Astrocyte (in vitro differentiated cells and primary cell): ENCODE results near the gene TRHDE. TPM values are rescaled to one million over a fixed set of nuclear protein-coding genes. Genes with fewer than 3 reads are reported as not detected.

Experiments used
- DNase-seq: peaks from one replicate; pipeline ENCODE4 v3.0.0-alpha.2; 2010; ENCODE audit warnings: low read depth
- FAIRE-seq: peaks from 2 replicates; lab custom pipeline; 2011; peaks lifted over from hg19 to GRCh38; lab: Jason Lieb, UNC
- H2AFZ ChIP-seq: 2 replicates; pipeline ENCODE4 v1.6.0; 2012; ENCODE audit warnings: low read depth, low read length, inconsistent platforms
- H3K27ac ChIP-seq: 2 replicates; pipeline ENCODE4 v1.5.1; 2011; ENCODE audit warnings: low read depth, low read length, inconsistent platforms
- H3K27me3 ChIP-seq: 2 replicates; pipeline ENCODE4 v1.6.0; 2011; ENCODE audit warnings: low read length, inconsistent platforms; ENCODE audit not compliant: insufficient read depth
- H3K36me3 ChIP-seq: 2 replicates; pipeline ENCODE4 v1.5.1; 2011; ENCODE audit warnings: low read length, inconsistent platforms; ENCODE audit not compliant: insufficient read depth
- H3K4me1 ChIP-seq: 2 replicates; pipeline ENCODE4 v1.5.1; 2011; ENCODE audit warnings: low read length, inconsistent platforms; ENCODE audit not compliant: insufficient read depth
- H3K4me2 ChIP-seq: 2 replicates; pipeline ENCODE4 v1.6.0; 2012; ENCODE audit warnings: low read length, inconsistent platforms
- H3K4me3 ChIP-seq: 2 replicates; pipeline ENCODE4 v1.5.1; 2011; ENCODE audit warnings: low read depth, mild to moderate bottlenecking, low read length, inconsistent platforms; ENCODE audit not compliant: insufficient read depth
- H3K79me2 ChIP-seq: 2 replicates; pipeline ENCODE4 v1.6.0; 2012; ENCODE audit warnings: mild to moderate bottlenecking, low read length, inconsistent platforms; ENCODE audit not compliant: insufficient read depth
- H3K9ac ChIP-seq: 2 replicates; pipeline ENCODE4 v1.6.0; 2012; ENCODE audit warnings: mild to moderate bottlenecking, low read length, inconsistent platforms
- H3K9me3 ChIP-seq: 2 replicates; pipeline ENCODE4 v1.5.1; 2012; ENCODE audit warnings: low read depth, mild to moderate bottlenecking, low read length, inconsistent platforms; ENCODE audit not compliant: insufficient read depth
- H4K20me1 ChIP-seq: 2 replicates; pipeline ENCODE4 v1.6.0; 2012; ENCODE audit warnings: low read length, inconsistent platforms; ENCODE audit not compliant: insufficient read depth
- H3K27ac Mint-ChIP-seq: one replicate; pipeline ENCODE4 v1.8.0; 2021; ENCODE audit warnings: mild to moderate bottlenecking, mixed read lengths; ENCODE audit not compliant: unreplicated experiment
- H3K27me3 Mint-ChIP-seq: one replicate; pipeline ENCODE4 v1.8.0; 2021; ENCODE audit warnings: low read depth, mixed read lengths; ENCODE audit not compliant: unreplicated experiment
- H3K36me3 Mint-ChIP-seq: one replicate; pipeline ENCODE4 v1.8.0; 2021; ENCODE audit warnings: low read depth, mixed read lengths; ENCODE audit not compliant: unreplicated experiment
- H3K4me1 Mint-ChIP-seq: one replicate; pipeline ENCODE4 v1.8.0; 2021; ENCODE audit warnings: low read depth, mixed read lengths; ENCODE audit not compliant: unreplicated experiment
- H3K4me3 Mint-ChIP-seq: one replicate; pipeline ENCODE4 v1.8.0; 2021; ENCODE audit warnings: mild to moderate bottlenecking, moderate library complexity, mixed read lengths; ENCODE audit not compliant: unreplicated experiment
- H3K9me3 Mint-ChIP-seq: one replicate; pipeline ENCODE4 v1.8.0; 2021; ENCODE audit warnings: mild to moderate bottlenecking, mixed read lengths; ENCODE audit not compliant: unreplicated experiment
- CTCF ChIP-seq: IDR thresholded peaks from 2 replicates; pipeline ENCODE4 v1.5.1; 2011; ENCODE audit warnings: low read depth, mild to moderate bottlenecking, inconsistent platforms, low read length, moderate library complexity; ENCODE audit not compliant: insufficient read depth
- EZH2 ChIP-seq: IDR thresholded peaks from 2 replicates; pipeline ENCODE4 v1.6.1; 2012; ENCODE audit warnings: mild to moderate bottlenecking, low read length, inconsistent platforms; ENCODE audit not compliant: insufficient read depth
- total RNA-seq: library from RNA; stranded (reverse); gene quantifications from 2 replicates; pipeline ENCODE4 v1.2.1, GENCODE V29; 2021

The TRHDE gene
- total RNA-seq, 1 donor from 2014 or later, result 1.4 TPM

- H2AFZ ChIP-seq, result no peak overlapping the region
- no peaks in the 10 kb centered on the region for H3K79me2 ChIP-seq
- H3K9me3 ChIP-seq, result no peaks in the 10 kb centered on the region
- no peaks in the 10 kb centered on the region for H3K9me3 Mint-ChIP-seq
- no peaks in the 10 kb centered on the region for H3K27me3 ChIP-seq
- H3K36me3 Mint-ChIP-seq, result no peaks in the 10 kb centered on the region
- H3K4me2 ChIP-seq, result no peak overlapping the region
- DNase-seq, result no peak
- no peak overlapping the region for H3K27ac ChIP-seq
- no peaks in the 10 kb centered on the region for H3K36me3 ChIP-seq
- no peak overlapping the region for H3K9ac ChIP-seq
- no peaks in the 10 kb centered on the region for H3K4me1 ChIP-seq
- no peak overlapping the region for H3K4me3 Mint-ChIP-seq
- H3K27ac Mint-ChIP-seq, result no peak overlapping the region
- FAIRE-seq, result no peak
- H4K20me1 ChIP-seq, result no peaks in the 10 kb centered on the region
- no peak overlapping the region for H3K4me3 ChIP-seq
- no peak for TF ChIP-seq EZH2
- no peak for TF ChIP-seq CTCF
- H3K4me1 Mint-ChIP-seq, result no peaks in the 10 kb centered on the region
- H3K27me3 Mint-ChIP-seq, result no peaks in the 10 kb centered on the region
These were observed 412.3 kb downstream of the TRHDE start for GRCh38 chr12:72684491-72684890.

GRCh38 chr12:72692338-72692737 lies 420.2 kb downstream of the TRHDE start:
- Histone ChIP-seq H2AFZ (no peak overlapping the region), H3K4me2 (no peak overlapping the region)
- no peaks in the 10 kb centered on the region for H3K4me1 Mint-ChIP-seq

More at GRCh38 chr12:72692338-72692737, 420.2 kb downstream of the TRHDE start:
- Mint-ChIP-seq H3K36me3 (no peaks in the 10 kb centered on the region), H3K9me3 (no peaks in the 10 kb centered on the region), H3K27me3 (no peaks in the 10 kb centered on the region), H3K27ac (no peak overlapping the region), H3K4me3 (no peak overlapping the region)
- no peaks in the 10 kb centered on the region for H3K79me2 ChIP-seq
- no peaks in the 10 kb centered on the region for H3K9me3 ChIP-seq
- no peaks in the 10 kb centered on the region for H3K36me3 ChIP-seq
- H3K9ac ChIP-seq, result no peak overlapping the region
- TF ChIP-seq EZH2, result no peak
- TF ChIP-seq CTCF, result no peak
- H3K4me1 ChIP-seq, result no peaks in the 10 kb centered on the region
- DNase-seq, result no peak
- H4K20me1 ChIP-seq, result no peaks in the 10 kb centered on the region
- no peak overlapping the region for H3K4me3 ChIP-seq
- no peak for FAIRE-seq
- H3K27ac ChIP-seq, result no peak overlapping the region
- no peaks in the 10 kb centered on the region for H3K27me3 ChIP-seq
